IPS-18a (cell line): ENCODE measurements around the gene GID4.

Source experiments
- H3K27ac ChIP-seq: one replicate; pipeline ENCODE4 v1.5.1; 2013; ENCODE audit warnings: low read length
- H3K27me3 ChIP-seq: one replicate; pipeline ENCODE4 v1.6.1; 2013; ENCODE audit warnings: mild to moderate bottlenecking, low read length; ENCODE audit not compliant: control insufficient read depth, insufficient read depth
- H3K36me3 ChIP-seq: one replicate; pipeline ENCODE4 v1.6.1; 2013; ENCODE audit warnings: low read depth, low read length; ENCODE audit not compliant: control insufficient read depth
- H3K4me1 ChIP-seq: one replicate; pipeline ENCODE4 v1.6.1; 2013; ENCODE audit warnings: low read depth, low read length; ENCODE audit not compliant: control insufficient read depth
- H3K4me3 ChIP-seq: one replicate; pipeline ENCODE4 v1.5.1; 2013; ENCODE audit warnings: low read length
- H3K9ac ChIP-seq: one replicate; pipeline ENCODE4 v1.6.1; 2013; ENCODE audit warnings: mild to moderate bottlenecking, low read length, moderate library complexity
- H3K9me3 ChIP-seq: one replicate; pipeline ENCODE4 v1.6.1; 2013; ENCODE audit warnings: low read depth, low read length; ENCODE audit not compliant: control insufficient read depth

Gene GID4

GRCh38 chr17:18056214-18056613, 17.0 kb downstream of the GID4 start:
- no peak overlapping the region for H3K27ac ChIP-seq
- no peaks in the 10 kb centered on the region for H3K4me1 ChIP-seq
- H3K9me3 ChIP-seq: no peaks in the 10 kb centered on the region
- H3K27me3 ChIP-seq: no peaks in the 10 kb centered on the region
- H3K4me3 ChIP-seq: no peak overlapping the region
- H3K9ac ChIP-seq: no peak overlapping the region
- peaks cover 23% of the 10 kb centered on the region for H3K36me3 ChIP-seq

GRCh38 chr17:18059283-18059682, 20.1 kb downstream of the GID4 start:
- no peaks in the 10 kb centered on the region for H3K9me3 ChIP-seq
- peaks cover 23% of the 10 kb centered on the region for H3K36me3 ChIP-seq
- H3K27me3 ChIP-seq: no peaks in the 10 kb centered on the region
- H3K4me1 ChIP-seq: no peaks in the 10 kb centered on the region
- no peak overlapping the region for H3K27ac ChIP-seq
- no peak overlapping the region for H3K9ac ChIP-seq
- no peak overlapping the region for H3K4me3 ChIP-seq

- Histone ChIP-seq H3K36me3 (peaks cover 13% of the 10 kb centered on the region), H3K4me3 (no peak overlapping the region), H3K9me3 (no peaks in the 10 kb centered on the region), H3K9ac (no peak overlapping the region), H3K27me3 (no peaks in the 10 kb centered on the region), H3K27ac (no peak overlapping the region), H3K4me1 (no peaks in the 10 kb centered on the region)
Measured at GRCh38 chr17:18064053-18064452, 24.8 kb downstream of the GID4 start.

- Histone ChIP-seq H3K9ac (no peak overlapping the region), H3K27ac (no peak overlapping the region)
Measured at GRCh38 chr17:18065546-18065945, 26.3 kb downstream of the GID4 start.

GRCh38 chr17:18066866-18067265, 27.7 kb downstream of the GID4 start:
- Histone ChIP-seq H3K9ac (no peak overlapping the region), H3K27me3 (no peaks in the 10 kb centered on the region), H3K9me3 (no peaks in the 10 kb centered on the region), H3K4me3 (no peak overlapping the region), H3K27ac (no peak overlapping the region), H3K4me1 (no peaks in the 10 kb centered on the region), H3K36me3 (peaks cover 6% of the 10 kb centered on the region)

More at GRCh38 chr17:18065546-18065945, 26.3 kb downstream of the GID4 start:
- no peaks in the 10 kb centered on the region for H3K9me3 ChIP-seq
- peaks cover 10% of the 10 kb centered on the region for H3K36me3 ChIP-seq
- H3K27me3 ChIP-seq: no peaks in the 10 kb centered on the region
- no peak overlapping the region for H3K4me3 ChIP-seq
- H3K4me1 ChIP-seq: no peaks in the 10 kb centered on the region

GRCh38 chr17:18069101-18069500, 29.9 kb downstream of the GID4 start:
- H3K9ac ChIP-seq: no peak overlapping the region
- H3K36me3 ChIP-seq: peaks cover 4% of the 10 kb centered on the region
- no peak overlapping the region for H3K4me3 ChIP-seq
- H3K27me3 ChIP-seq: no peaks in the 10 kb centered on the region
- no peaks in the 10 kb centered on the region for H3K9me3 ChIP-seq
- H3K4me1 ChIP-seq: no peaks in the 10 kb centered on the region
- no peak overlapping the region for H3K27ac ChIP-seq

- Histone ChIP-seq H3K36me3 (no peaks in the 10 kb centered on the region), H3K9ac (no peak overlapping the region), H3K9me3 (no peaks in the 10 kb centered on the region), H3K4me1 (no peaks in the 10 kb centered on the region), H3K27me3 (no peaks in the 10 kb centered on the region), H3K4me3 (no peak overlapping the region), H3K27ac (no peak overlapping the region)
Measured at GRCh38 chr17:18070861-18071340, 31.7 kb downstream of the GID4 start.

GRCh38 chr17:18071751-18072150, 32.5 kb downstream of the GID4 start:
- no peaks in the 10 kb centered on the region for H3K4me1 ChIP-seq
- no peak overlapping the region for H3K27ac ChIP-seq
- no peak overlapping the region for H3K4me3 ChIP-seq
- no peaks in the 10 kb centered on the region for H3K27me3 ChIP-seq
- H3K9ac ChIP-seq: no peak overlapping the region
- no peaks in the 10 kb centered on the region for H3K9me3 ChIP-seq
- H3K36me3 ChIP-seq: no peaks in the 10 kb centered on the region

GRCh38 chr17:18074566-18075272, 35.5 kb downstream of the GID4 start:
- Histone ChIP-seq H3K4me3 (no peak overlapping the region), H3K9ac (no peak overlapping the region), H3K4me1 (no peaks in the 10 kb centered on the region), H3K27ac (no peak overlapping the region), H3K36me3 (no peaks in the 10 kb centered on the region), H3K27me3 (no peaks in the 10 kb centered on the region), H3K9me3 (no peaks in the 10 kb centered on the region)

- no peaks in the 10 kb centered on the region for H3K27me3 ChIP-seq
- no peaks in the 10 kb centered on the region for H3K36me3 ChIP-seq
- no peak overlapping the region for H3K4me3 ChIP-seq
- no peaks in the 10 kb centered on the region for H3K9me3 ChIP-seq
- no peak overlapping the region for H3K9ac ChIP-seq
- no peaks in the 10 kb centered on the region for H3K4me1 ChIP-seq
- H3K27ac ChIP-seq: no peak overlapping the region
Measured at GRCh38 chr17:18076936-18077335, 37.7 kb downstream of the GID4 start.

- Histone ChIP-seq H3K9me3 (no peaks in the 10 kb centered on the region), H3K27ac (no peak overlapping the region), H3K4me1 (no peaks in the 10 kb centered on the region), H3K9ac (no peak overlapping the region), H3K36me3 (no peaks in the 10 kb centered on the region), H3K27me3 (no peaks in the 10 kb centered on the region), H3K4me3 (no peak overlapping the region)
Measured at GRCh38 chr17:18079543-18079942, 40.3 kb downstream of the GID4 start.

GRCh38 chr17:18084256-18084655, 45.0 kb downstream of the GID4 start:
- no peaks in the 10 kb centered on the region for H3K9me3 ChIP-seq
- no peak overlapping the region for H3K9ac ChIP-seq
- no peaks in the 10 kb centered on the region for H3K4me1 ChIP-seq
- no peaks in the 10 kb centered on the region for H3K36me3 ChIP-seq
- no peak overlapping the region for H3K4me3 ChIP-seq
- H3K27me3 ChIP-seq: no peaks in the 10 kb centered on the region
- H3K27ac ChIP-seq: no peak overlapping the region
